Measurements from ENCODE around the gene CPED1.

CPED1 gene

GRCh38 chr7:121023194-121023593, 34.7 kb downstream of the CPED1 start:
- ChIA-PET CTCF (no interaction called here), POLR2A (no interaction called here)
- no peaks in the 10 kb centered on the region for H3K27me3 ChIP-seq (replicated peaks in 2 of 5; ENCODE audit: control insufficient read depth in 4 of 5, insufficient read depth in 5 of 5, low read length in 4 of 5)
- no peak overlapping the region for H3K27ac ChIP-seq (ENCODE audit: insufficient read depth in 1 of 2, low read depth in 1 of 2, low read length in 2 of 2, poor library complexity in 1 of 2, severe bottlenecking in 2 of 2)
- no peak for DNase-seq
- H3K4me1 ChIP-seq (ENCODE audit: control extremely low read depth in 1 of 4, control insufficient read depth in 4 of 4, insufficient read depth in 4 of 4, low read length in 3 of 4), result no peaks in the 10 kb centered on the region
- no peak overlapping the region for H3K4me3 ChIP-seq (ENCODE audit: control insufficient read depth in 1 of 7, extremely low read depth in 1 of 7, insufficient read depth in 4 of 7, low read depth in 2 of 7, low read length in 6 of 7)
- peaks cover 0 to 7% (median 0%) of the 10 kb centered on the region in 5 experiments for H3K9me3 ChIP-seq (ENCODE audit: control extremely low read depth in 1 of 5, control insufficient read depth in 4 of 5, insufficient read depth in 2 of 5, low read depth in 1 of 5, low read length in 4 of 5)
- H3K36me3 ChIP-seq (ENCODE audit: control insufficient read depth in 4 of 4, insufficient read depth in 4 of 4, low read length in 3 of 4), result peaks cover 0 to 6% (median 1%) of the 10 kb centered on the region in 4 experiments

- peak overlapping the region in 1 of 2 experiments; percentile 40 for H3K27ac ChIP-seq (ENCODE audit: insufficient read depth in 1 of 2, low read depth in 1 of 2, low read length in 2 of 2, poor library complexity in 1 of 2, severe bottlenecking in 2 of 2)
- 92% methylated on average over 4 of the region's 8 CpGs for WGBS (ENCODE audit: insufficient coverage)
- no peaks in the 10 kb centered on the region for H3K4me1 ChIP-seq (ENCODE audit: control extremely low read depth in 1 of 4, control insufficient read depth in 4 of 4, insufficient read depth in 4 of 4, low read length in 3 of 4)
- ChIA-PET POLR2A (no interaction called here), CTCF (interaction anchor here (1.1 to 1.6 kb wide), 2 partner anchors 14 to 15 kb away, joined by 3 to 4 read pairs; no protein-coding TSS in a partner anchor)
- no peaks in the 10 kb centered on the region for H3K27me3 ChIP-seq (replicated peaks in 2 of 5; ENCODE audit: control insufficient read depth in 4 of 5, insufficient read depth in 5 of 5, low read length in 4 of 5)
- peaks cover 0 to 5% (median 1%) of the 10 kb centered on the region in 4 experiments for H3K36me3 ChIP-seq (ENCODE audit: control insufficient read depth in 4 of 4, insufficient read depth in 4 of 4, low read length in 3 of 4)
- H3K4me3 ChIP-seq (ENCODE audit: control insufficient read depth in 1 of 7, extremely low read depth in 1 of 7, insufficient read depth in 4 of 7, low read depth in 2 of 7, low read length in 6 of 7), result no peak overlapping the region
- peaks cover 0 to 7% (median 0%) of the 10 kb centered on the region in 5 experiments for H3K9me3 ChIP-seq (ENCODE audit: control extremely low read depth in 1 of 5, control insufficient read depth in 4 of 5, insufficient read depth in 2 of 5, low read depth in 1 of 5, low read length in 4 of 5)
- no peak for DNase-seq
Observed at GRCh38 chr7:121023683-121024511, 35.4 kb downstream of the CPED1 start.

- Histone ChIP-seq H3K36me3 (ENCODE audit: control insufficient read depth in 4 of 4, insufficient read depth in 4 of 4, low read length in 3 of 4) (peaks cover 0 to 5% (median 1%) of the 10 kb centered on the region in 4 experiments), H3K4me1 (ENCODE audit: control extremely low read depth in 1 of 4, control insufficient read depth in 4 of 4, insufficient read depth in 4 of 4, low read length in 3 of 4) (no peaks in the 10 kb centered on the region), H3K27me3 (replicated peaks in 2 of 5; ENCODE audit: control insufficient read depth in 4 of 5, insufficient read depth in 5 of 5, low read length in 4 of 5) (no peaks in the 10 kb centered on the region), H3K4me3 (ENCODE audit: control insufficient read depth in 1 of 7, extremely low read depth in 1 of 7, insufficient read depth in 4 of 7, low read depth in 2 of 7, low read length in 6 of 7) (no peak overlapping the region), H3K9me3 (ENCODE audit: control extremely low read depth in 1 of 5, control insufficient read depth in 4 of 5, insufficient read depth in 2 of 5, low read depth in 1 of 5, low read length in 4 of 5) (peaks cover 0 to 7% (median 0%) of the 10 kb centered on the region in 5 experiments), H3K27ac (ENCODE audit: insufficient read depth in 1 of 2, low read depth in 1 of 2, low read length in 2 of 2, poor library complexity in 1 of 2, severe bottlenecking in 2 of 2) (peak overlapping the region in 1 of 2 experiments; percentile 36)
- CTCF ChIA-PET, result interaction anchor here (1.1 to 1.6 kb wide), 2 partner anchors 15 to 16 kb away, joined by 3 to 4 read pairs; no protein-coding TSS in a partner anchor
- 100% methylated on average over 4 of the region's 5 CpGs for WGBS (ENCODE audit: insufficient coverage)
- DNase-seq, result no peak
- POLR2A ChIA-PET, result no interaction called here
Observed at GRCh38 chr7:121024611-121025010, 36.1 kb downstream of the CPED1 start.

DNA sequence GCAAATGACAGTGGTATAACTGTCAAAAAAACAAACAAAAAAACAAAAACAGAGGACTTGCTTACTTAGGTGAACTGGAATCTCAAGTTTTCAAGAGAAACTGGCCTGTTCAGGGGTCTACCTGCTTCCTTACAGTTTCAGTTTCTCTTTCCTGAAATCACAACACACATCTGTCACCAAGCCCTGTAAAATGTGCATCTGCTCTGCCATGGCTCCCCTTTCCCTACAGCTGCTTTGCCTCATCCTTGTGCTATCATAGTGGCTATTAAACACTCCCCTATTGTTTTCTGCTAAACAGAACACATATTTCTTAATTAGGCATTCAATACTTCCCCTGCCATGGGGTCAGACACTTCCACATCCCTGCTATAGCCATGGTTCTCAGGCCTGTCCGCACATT, 37.6 kb downstream of the CPED1 start:
- WGBS (ENCODE audit: insufficient coverage), result no CpG with 5 or more reads among the region's 1 CpG
- ChIA-PET CTCF (interaction anchor here (1.0 kb wide), 1 partner anchor 16 kb away, joined by 4 read pairs; no protein-coding TSS in a partner anchor), POLR2A (interaction anchor here (0.6 kb wide), 1 partner anchor 997 kb away, joined by 9 read pairs; no protein-coding TSS in a partner anchor)
- Histone ChIP-seq H3K36me3 (ENCODE audit: control insufficient read depth in 4 of 4, insufficient read depth in 4 of 4, low read length in 3 of 4) (peaks cover 0 to 5% (median 1%) of the 10 kb centered on the region in 4 experiments), H3K4me3 (ENCODE audit: control insufficient read depth in 1 of 7, extremely low read depth in 1 of 7, insufficient read depth in 4 of 7, low read depth in 2 of 7, low read length in 6 of 7) (no peak overlapping the region), H3K4me1 (ENCODE audit: control extremely low read depth in 1 of 4, control insufficient read depth in 4 of 4, insufficient read depth in 4 of 4, low read length in 3 of 4) (no peaks in the 10 kb centered on the region), H3K27me3 (replicated peaks in 2 of 5; ENCODE audit: control insufficient read depth in 4 of 5, insufficient read depth in 5 of 5, low read length in 4 of 5) (no peaks in the 10 kb centered on the region), H3K27ac (ENCODE audit: insufficient read depth in 1 of 2, low read depth in 1 of 2, low read length in 2 of 2, poor library complexity in 1 of 2, severe bottlenecking in 2 of 2) (no peak overlapping the region), H3K9me3 (ENCODE audit: control extremely low read depth in 1 of 5, control insufficient read depth in 4 of 5, insufficient read depth in 2 of 5, low read depth in 1 of 5, low read length in 4 of 5) (peaks cover 0 to 7% (median 0%) of the 10 kb centered on the region in 5 experiments)
- DNase-seq, result peak in 2 of 3 donors; percentile 20 to 36

- Histone ChIP-seq H3K4me1 (ENCODE audit: control extremely low read depth in 1 of 4, control insufficient read depth in 4 of 4, insufficient read depth in 4 of 4, low read length in 3 of 4) (no peaks in the 10 kb centered on the region), H3K27me3 (replicated peaks in 2 of 5; ENCODE audit: control insufficient read depth in 4 of 5, insufficient read depth in 5 of 5, low read length in 4 of 5) (no peaks in the 10 kb centered on the region), H3K4me3 (ENCODE audit: control insufficient read depth in 1 of 7, extremely low read depth in 1 of 7, insufficient read depth in 4 of 7, low read depth in 2 of 7, low read length in 6 of 7) (no peak overlapping the region), H3K9me3 (ENCODE audit: control extremely low read depth in 1 of 5, control insufficient read depth in 4 of 5, insufficient read depth in 2 of 5, low read depth in 1 of 5, low read length in 4 of 5) (peaks cover 0 to 7% (median 0%) of the 10 kb centered on the region in 5 experiments), H3K27ac (ENCODE audit: insufficient read depth in 1 of 2, low read depth in 1 of 2, low read length in 2 of 2, poor library complexity in 1 of 2, severe bottlenecking in 2 of 2) (no peak overlapping the region), H3K36me3 (ENCODE audit: control insufficient read depth in 4 of 4, insufficient read depth in 4 of 4, low read length in 3 of 4) (peaks cover 0 to 5% (median 1%) of the 10 kb centered on the region in 4 experiments)
- POLR2A ChIA-PET, result interaction anchor here (0.6 kb wide), 2 partner anchors 14 to 997 kb away, joined by 3 to 9 read pairs; no protein-coding TSS in a partner anchor
- CTCF ChIA-PET, result interaction anchor here (0.9 kb wide), 1 partner anchor 108 kb away, joined by 3 read pairs; no protein-coding TSS in a partner anchor
- no peak for DNase-seq
- WGBS (ENCODE audit: insufficient coverage), result 100% methylated on average over 1 of the region's 3 CpGs
Observed at GRCh38 chr7:121026577-121027111, 38.1 kb downstream of the CPED1 start.

DNA sequence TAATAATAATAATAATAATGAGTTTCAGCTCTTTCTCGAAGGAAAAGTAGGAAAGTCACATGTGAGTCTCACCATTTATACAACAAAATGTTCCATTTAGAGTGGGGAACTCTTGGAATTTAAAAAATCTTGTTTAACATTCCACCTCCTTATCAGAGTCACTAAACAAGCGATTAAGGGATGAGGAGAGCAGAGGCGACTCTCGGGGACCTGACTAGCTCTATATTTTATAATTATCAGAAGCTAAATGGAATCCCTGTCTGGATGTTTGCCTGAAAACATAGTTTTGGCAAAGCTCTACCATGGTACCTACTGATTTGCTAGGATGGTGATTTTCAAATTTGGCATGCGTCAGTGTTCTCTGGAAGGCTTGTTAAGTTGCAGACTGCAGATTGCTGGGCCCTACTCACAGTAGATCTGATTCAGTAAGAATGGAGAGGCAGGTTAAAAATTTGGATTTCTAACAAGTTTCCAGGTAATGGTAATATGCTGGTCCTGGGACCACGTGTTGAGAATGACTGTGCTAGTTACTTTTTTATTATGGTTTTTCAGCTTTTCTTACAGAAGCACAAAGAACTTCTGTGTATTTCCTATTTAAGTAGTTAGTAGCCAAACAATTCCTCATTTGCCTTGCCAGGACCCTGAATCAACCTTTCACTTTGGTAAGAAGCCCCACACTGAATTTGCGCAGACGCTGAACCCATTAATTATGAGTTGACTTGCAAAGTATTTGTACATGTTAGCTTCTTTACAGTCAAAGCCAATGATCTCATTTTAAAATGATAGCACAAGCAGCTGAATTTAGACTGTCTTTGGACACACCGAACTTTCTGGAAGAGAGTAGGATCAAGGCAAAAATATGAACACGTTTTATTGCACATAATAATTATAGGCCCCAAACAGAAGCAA, 39.5 kb downstream of the CPED1 start:
- Histone ChIP-seq H3K4me3 (ENCODE audit: control insufficient read depth in 1 of 7, extremely low read depth in 1 of 7, insufficient read depth in 4 of 7, low read depth in 2 of 7, low read length in 6 of 7) (no peak overlapping the region), H3K27ac (ENCODE audit: insufficient read depth in 1 of 2, low read depth in 1 of 2, low read length in 2 of 2, poor library complexity in 1 of 2, severe bottlenecking in 2 of 2) (no peak overlapping the region), H3K27me3 (replicated peaks in 2 of 5; ENCODE audit: control insufficient read depth in 4 of 5, insufficient read depth in 5 of 5, low read length in 4 of 5) (no peaks in the 10 kb centered on the region), H3K4me1 (ENCODE audit: control extremely low read depth in 1 of 4, control insufficient read depth in 4 of 4, insufficient read depth in 4 of 4, low read length in 3 of 4) (peaks cover 0 to 4% (median 3%) of the 10 kb centered on the region in 4 experiments), H3K9me3 (ENCODE audit: control extremely low read depth in 1 of 5, control insufficient read depth in 4 of 5, insufficient read depth in 2 of 5, low read depth in 1 of 5, low read length in 4 of 5) (peaks cover 0 to 7% (median 0%) of the 10 kb centered on the region in 5 experiments), H3K36me3 (ENCODE audit: control insufficient read depth in 4 of 4, insufficient read depth in 4 of 4, low read length in 3 of 4) (peaks cover 0 to 5% (median 1%) of the 10 kb centered on the region in 4 experiments)
- ChIA-PET CTCF (interaction anchor here (0.7 to 1.3 kb wide), 5 partner anchors 12 to 39 kb away, joined by 3 to 4 read pairs (median 3); partner anchors contain the start of gene CPED1), POLR2A (no interaction called here)
- DNase-seq, result no peak
- 100% methylated on average over 5 of the region's 10 CpGs for whole genome bisulfite sequencing (ENCODE audit: insufficient coverage)
